Lower lobe of right lung (tissue), 2 donors: Measurements from ENCODE around the gene JADE2. TPM values are rescaled to one million over a fixed set of nuclear protein-coding genes. Genes with fewer than 3 reads are reported as not detected.

Experiments used
- ATAC-seq, 2 donors: fragments of 200-7000 bp; cut with Tn5 transposase; one replicate each; pipeline ENCODE4 v1.9.1; 2020 to 2022; ENCODE audit warnings: mild to moderate bottlenecking in 2 of 2, moderate library complexity in 2 of 2
- DNase-seq: peaks from one replicate; pipeline ENCODE4 v3.0.0-alpha.2; 2020
- H3K27ac ChIP-seq: fragments of 200-600 bp; one replicate; pipeline ENCODE4 v1.8.0; 2022
- H3K27me3 ChIP-seq: fragments of 200-600 bp; one replicate; pipeline ENCODE4 v1.8.0; 2022; ENCODE audit warnings: low read depth
- H3K36me3 ChIP-seq: fragments of 200-600 bp; one replicate; pipeline ENCODE4 v1.8.0; 2022; ENCODE audit warnings: mild to moderate bottlenecking
- H3K4me1 ChIP-seq: fragments of 200-600 bp; one replicate; pipeline ENCODE4 v1.8.0; 2022
- H3K4me3 ChIP-seq: fragments of 200-600 bp; one replicate; pipeline ENCODE4 v1.8.0; 2022; ENCODE audit warnings: mild to moderate bottlenecking
- H3K9me3 ChIP-seq: fragments of 200-600 bp; one replicate; pipeline ENCODE4 v1.8.0; 2022
- intact Hi-C: fragments of 100-400 bp; cut with DNase I; formaldehyde crosslinking; loops from one replicate; pipeline ENCODE4 v1.11.0; 2022
- total RNA-seq: library from RNA; stranded (reverse); fragmentation: NEBNext Ultra II Directional; extraction: Animal tissue kit (Norgen Biotek cat#: 25700); gene quantifications from one replicate; pipeline ENCODE4 v1.2.1, GENCODE V29; 2021
- TF ChIP-seq, protein P1 (sequence below): fragments of 200-600 bp; IDR thresholded peaks from one replicate; pipeline ENCODE4 v1.8.0; 2022; ENCODE audit warnings: antibody characterized with exemption, mild to moderate bottlenecking
- donor health status: DM: no; HTN: yes; CAD: no; lungs with severe emphysema.

The JADE2 gene
- total RNA-seq, 1 donor from 2014 or later, result 79.4 TPM

DNA sequence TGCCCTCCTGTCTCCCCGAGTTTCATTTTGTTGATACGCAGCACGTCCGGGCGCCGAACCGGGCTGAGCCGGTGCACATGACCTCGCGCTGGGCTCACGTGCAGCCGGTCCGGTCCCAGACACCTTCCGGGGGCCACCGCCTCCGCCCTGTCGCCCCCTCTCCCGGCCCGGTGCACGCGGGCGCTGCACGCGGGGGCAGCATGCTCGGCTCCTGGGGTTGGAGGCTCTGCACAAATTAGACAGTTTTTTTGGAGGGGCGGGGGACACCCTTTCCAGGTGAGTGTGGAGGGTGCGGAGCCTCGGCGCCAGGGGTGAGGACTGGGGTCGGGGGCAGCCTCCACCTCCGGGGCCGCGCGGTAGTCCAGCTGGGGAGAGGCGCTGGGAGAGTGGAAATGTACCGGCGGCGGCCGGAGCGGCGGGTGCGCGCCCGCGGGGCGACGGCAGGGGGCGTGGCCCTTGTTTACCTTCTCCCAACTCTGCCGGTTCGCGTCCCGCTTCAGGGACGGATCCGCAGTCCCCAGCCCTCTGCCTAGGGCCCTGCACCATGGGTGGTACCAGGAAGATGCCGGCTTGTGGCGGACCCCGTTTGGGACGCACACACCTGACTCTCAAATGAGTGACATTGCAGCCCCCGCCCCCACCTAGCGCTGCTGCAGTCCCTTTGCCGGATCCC lies 1.1 kb downstream of the JADE2 start:
- TF ChIP-seq, protein P1, sequence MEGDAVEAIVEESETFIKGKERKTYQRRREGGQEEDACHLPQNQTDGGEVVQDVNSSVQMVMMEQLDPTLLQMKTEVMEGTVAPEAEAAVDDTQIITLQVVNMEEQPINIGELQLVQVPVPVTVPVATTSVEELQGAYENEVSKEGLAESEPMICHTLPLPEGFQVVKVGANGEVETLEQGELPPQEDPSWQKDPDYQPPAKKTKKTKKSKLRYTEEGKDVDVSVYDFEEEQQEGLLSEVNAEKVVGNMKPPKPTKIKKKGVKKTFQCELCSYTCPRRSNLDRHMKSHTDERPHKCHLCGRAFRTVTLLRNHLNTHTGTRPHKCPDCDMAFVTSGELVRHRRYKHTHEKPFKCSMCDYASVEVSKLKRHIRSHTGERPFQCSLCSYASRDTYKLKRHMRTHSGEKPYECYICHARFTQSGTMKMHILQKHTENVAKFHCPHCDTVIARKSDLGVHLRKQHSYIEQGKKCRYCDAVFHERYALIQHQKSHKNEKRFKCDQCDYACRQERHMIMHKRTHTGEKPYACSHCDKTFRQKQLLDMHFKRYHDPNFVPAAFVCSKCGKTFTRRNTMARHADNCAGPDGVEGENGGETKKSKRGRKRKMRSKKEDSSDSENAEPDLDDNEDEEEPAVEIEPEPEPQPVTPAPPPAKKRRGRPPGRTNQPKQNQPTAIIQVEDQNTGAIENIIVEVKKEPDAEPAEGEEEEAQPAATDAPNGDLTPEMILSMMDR, result peak; percentile 50
- ATAC-seq (peak; percentile 60 to 67), DNase-seq (peak; percentile 90)
- peak overlapping the region; percentile 98 for H3K4me3 ChIP-seq
- H3K27me3 ChIP-seq, result no peaks in the 10 kb centered on the region
- no peaks in the 10 kb centered on the region for H3K9me3 ChIP-seq
- H3K4me1 ChIP-seq, result peaks cover 45% of the 10 kb centered on the region
- intact Hi-C loops, result loop anchor here (5.0 kb wide), 1 partner anchor 114 kb away; the partner anchor contains the start of gene CDKN2AIPNL
- H3K27ac ChIP-seq, result peak overlapping the region; percentile 99
- H3K36me3 ChIP-seq, result no peaks in the 10 kb centered on the region

DNA sequence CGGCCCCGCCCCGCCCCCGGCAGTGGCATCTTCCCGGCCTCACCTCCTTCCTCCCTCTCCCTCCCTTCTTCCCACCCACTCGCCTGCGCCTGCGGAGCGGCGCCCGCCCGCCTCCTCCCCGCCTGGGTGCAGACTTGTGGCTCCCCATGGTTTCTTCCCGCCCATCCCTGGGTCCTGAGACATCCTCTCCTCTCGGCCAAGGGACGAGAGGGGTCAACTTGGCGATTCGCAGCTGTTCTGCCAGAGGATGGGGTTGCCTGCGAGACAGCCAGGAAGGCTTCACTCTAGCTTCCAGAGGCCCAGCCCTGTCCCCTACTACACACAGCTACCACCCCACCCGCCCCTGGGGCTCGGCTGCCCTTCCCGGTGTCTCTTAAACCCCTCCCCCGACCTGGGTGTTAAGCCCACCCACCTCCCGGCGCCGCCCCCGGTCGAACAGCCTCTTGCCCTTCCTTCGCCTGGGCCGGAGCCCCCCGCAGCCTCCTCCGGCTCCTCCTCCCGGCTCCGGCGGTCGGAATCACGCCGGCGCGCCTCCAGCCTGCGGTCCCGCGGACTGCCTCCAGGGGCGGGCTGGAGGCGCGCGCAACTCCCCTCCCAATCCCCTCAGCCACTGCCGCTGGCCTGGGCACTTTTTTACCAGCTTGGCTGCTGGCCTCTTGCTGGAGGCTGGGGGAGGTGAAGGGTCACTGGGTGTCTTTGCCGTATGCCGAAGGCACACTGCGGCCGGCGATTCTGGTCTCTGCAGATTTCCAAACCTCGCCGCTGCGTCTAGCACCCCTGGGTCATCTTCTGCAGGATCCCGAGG lies 1.9 kb downstream of the JADE2 start:
- H3K4me1 ChIP-seq, result peaks cover 51% of the 10 kb centered on the region
- H3K4me3 ChIP-seq, result peak overlapping the region; percentile 98
- H3K27ac ChIP-seq, result peak overlapping the region; percentile 99
- intact Hi-C loops, result loop anchor here (5.0 kb wide), 1 partner anchor 115 kb away; the partner anchor contains the start of gene CDKN2AIPNL
- ATAC-seq (peak; percentile 75 to 81), DNase-seq (peak; percentile 85)
- H3K27me3 ChIP-seq, result no peaks in the 10 kb centered on the region
- no peaks in the 10 kb centered on the region for H3K36me3 ChIP-seq
- TF ChIP-seq, protein P1, result peak; percentile 74
- H3K9me3 ChIP-seq, result no peaks in the 10 kb centered on the region

DNA sequence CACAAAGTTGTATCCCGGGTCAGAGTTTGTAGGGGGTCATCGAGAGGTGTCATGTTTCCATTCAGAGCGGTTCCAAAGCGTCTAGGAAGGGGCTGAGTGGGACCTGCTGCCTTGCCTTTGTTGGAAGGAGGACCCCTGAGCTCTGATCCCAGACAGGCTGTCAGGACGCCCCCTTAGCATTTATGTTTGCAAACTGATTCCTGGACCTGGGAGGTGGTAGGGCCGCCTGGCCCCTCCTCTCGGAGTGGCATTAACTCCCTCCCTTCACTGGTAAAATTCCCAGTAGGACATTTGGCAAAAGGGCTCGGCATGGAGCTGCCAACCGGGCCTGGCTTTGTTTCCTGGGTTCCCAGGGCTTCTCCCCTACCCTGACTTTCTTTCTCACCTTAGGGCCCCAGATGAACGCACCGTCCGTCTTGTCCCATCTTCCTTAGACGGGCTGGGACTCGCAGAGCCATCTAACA lies 2.5 kb downstream of the JADE2 start:
- intact Hi-C loops, result loop anchor here (5.0 kb wide), 1 partner anchor 116 kb away; the partner anchor contains the start of gene CDKN2AIPNL
- H3K27me3 ChIP-seq, result no peaks in the 10 kb centered on the region
- no peak for ATAC-seq

DNA sequence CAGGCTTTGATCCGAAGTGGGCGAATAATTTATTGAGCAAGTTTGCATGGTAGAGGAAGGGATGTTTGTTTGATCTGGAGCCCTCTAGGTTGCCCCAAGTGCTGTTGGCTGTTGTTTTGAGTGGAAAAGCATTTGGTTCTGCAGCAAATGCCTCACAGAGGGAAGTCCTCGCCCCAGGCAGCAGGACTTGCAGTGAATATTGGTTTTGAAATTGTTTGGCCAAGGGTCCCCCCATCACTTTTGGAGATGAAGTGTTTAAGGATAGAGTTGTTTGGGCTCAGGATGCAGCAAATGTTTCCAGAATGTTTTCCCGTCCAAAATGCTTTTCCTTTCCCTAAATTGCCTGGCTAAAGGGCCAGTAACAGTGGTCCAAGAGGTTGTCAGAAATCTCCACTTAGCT lies 3.1 kb downstream of the JADE2 start:
- Histone ChIP-seq H3K36me3 (no peaks in the 10 kb centered on the region), H3K27ac (peak overlapping the region; percentile 24), H3K27me3 (no peaks in the 10 kb centered on the region), H3K4me1 (peaks cover 59% of the 10 kb centered on the region), H3K4me3 (peak overlapping the region; percentile 98), H3K9me3 (no peaks in the 10 kb centered on the region)
- intact Hi-C loops, result loop anchor here (5.0 kb wide), 1 partner anchor 116 kb away; the partner anchor contains the start of gene CDKN2AIPNL
- ATAC-seq (no peak), DNase-seq (no peak)
- TF ChIP-seq, protein P1, result no peak

More for the DNA sequence above, 2.5 kb downstream of the JADE2 start:
- TF ChIP-seq, protein P1, result no peak
- H3K4me3 ChIP-seq, result peak overlapping the region; percentile 98
- no peaks in the 10 kb centered on the region for H3K9me3 ChIP-seq
- DNase-seq, result no peak
- H3K36me3 ChIP-seq, result no peaks in the 10 kb centered on the region
- peaks cover 57% of the 10 kb centered on the region for H3K4me1 ChIP-seq
- H3K27ac ChIP-seq, result peak overlapping the region; percentile 99

DNA sequence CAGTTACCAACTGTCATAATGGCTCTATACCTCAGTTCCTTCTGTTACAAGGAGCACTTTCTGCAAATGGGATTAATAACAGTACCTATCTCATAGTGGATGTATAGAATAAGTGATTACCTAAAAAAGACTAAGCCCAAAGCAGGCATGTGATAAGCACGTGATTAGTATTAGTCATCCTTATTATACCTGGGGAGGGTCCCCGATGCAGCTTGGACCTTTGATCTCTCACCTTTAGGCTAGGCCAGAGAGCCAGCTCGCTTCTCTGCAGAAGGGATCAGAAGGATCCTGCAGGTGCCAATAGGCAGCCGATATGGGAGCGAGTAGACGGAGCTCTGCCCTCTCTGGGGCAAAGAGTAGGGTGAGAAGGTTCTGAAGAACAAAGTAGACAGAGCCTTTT lies 4.0 kb downstream of the JADE2 start:
- Histone ChIP-seq H3K36me3 (no peaks in the 10 kb centered on the region), H3K4me3 (no peak overlapping the region), H3K4me1 (peaks cover 63% of the 10 kb centered on the region), H3K27ac (peak overlapping the region; percentile 65), H3K9me3 (no peaks in the 10 kb centered on the region), H3K27me3 (no peaks in the 10 kb centered on the region)
- intact Hi-C loops, result loop anchor here (5.0 kb wide), 1 partner anchor 117 kb away; the partner anchor contains the start of gene CDKN2AIPNL
- DNase-seq, result no peak
- no peak for ATAC-seq
- TF ChIP-seq, protein P1, result no peak
